Measurements from ENCODE around the gene FZR1. TPM values are rescaled to one million over a fixed set of nuclear protein-coding genes. Genes with fewer than 3 reads are reported as not detected.

FZR1 gene
- polyA plus RNA-seq, 1 experiment, result 21.2 TPM

GRCh38 chr19:3494559-3494958, 11.6 kb upstream of the FZR1 start:
- no peak for DNase-seq (ENCODE audit: low read depth, low spot score)
- ChIA-PET CTCF (interaction anchor here (1.2 to 2.2 kb wide), 2 partner anchors 10 to 190 kb away, joined by 4 to 11 read pairs; no protein-coding TSS in a partner anchor), POLR2A (interaction anchor here (0.6 to 0.8 kb wide), 4 partner anchors 24 to 939 kb away, joined by 5 to 13 read pairs (median 6); no protein-coding TSS in a partner anchor)
- Histone ChIP-seq H3K27ac (ENCODE audit: low read depth, low read length) (no peak overlapping the region), H3K9me3 (ENCODE audit: control insufficient read depth, insufficient read depth, low read length) (no peaks in the 10 kb centered on the region; the same call in 1 of the 2 replicates), H3K27me3 (ENCODE audit: control insufficient read depth, insufficient read depth, low read length) (no peaks in the 10 kb centered on the region), H3K4me3 (ENCODE audit: low read depth, low read length) (no peak overlapping the region)
- TF ChIP-seq CTCF (IDR thresholded peaks at IDR 0.05; ENCODE audit: low read depth, low read length), result no peak

- H3K9me3 ChIP-seq (ENCODE audit: control insufficient read depth, insufficient read depth, low read length), result no peaks in the 10 kb centered on the region; the same call in 1 of the 2 replicates
- H3K27me3 ChIP-seq (ENCODE audit: control insufficient read depth, insufficient read depth, low read length), result no peaks in the 10 kb centered on the region
- no peak for DNase-seq (ENCODE audit: low read depth, low spot score)
- CTCF ChIA-PET, result no interaction called here
- no peak for TF ChIP-seq CTCF (IDR thresholded peaks at IDR 0.05; ENCODE audit: low read depth, low read length)
- no peak overlapping the region for H3K27ac ChIP-seq (ENCODE audit: low read depth, low read length)
- H3K4me3 ChIP-seq (ENCODE audit: low read depth, low read length), result no peak overlapping the region
- POLR2A ChIA-PET, result no interaction called here
Measured at GRCh38 chr19:3496392-3497273, 9.5 kb upstream of the FZR1 start.

- Histone ChIP-seq H3K27ac (ENCODE audit: low read depth, low read length) (no peak overlapping the region), H3K27me3 (ENCODE audit: control insufficient read depth, insufficient read depth, low read length) (no peaks in the 10 kb centered on the region), H3K4me3 (ENCODE audit: low read depth, low read length) (no peak overlapping the region), H3K9me3 (ENCODE audit: control insufficient read depth, insufficient read depth, low read length) (no peaks in the 10 kb centered on the region; the same call in 1 of the 2 replicates)
- no peak for TF ChIP-seq CTCF (IDR thresholded peaks at IDR 0.05; ENCODE audit: low read depth, low read length)
- ChIA-PET CTCF (interaction anchor here (0.5 to 1.8 kb wide), 2 partner anchors 56 to 193 kb away, joined by 3 to 6 read pairs; no protein-coding TSS in a partner anchor), POLR2A (no interaction called here)
- DNase-seq (ENCODE audit: low read depth, low spot score), result no peak
Measured at GRCh38 chr19:3497757-3498520, 8.2 kb upstream of the FZR1 start.

- TF ChIP-seq CTCF (IDR thresholded peaks at IDR 0.05; ENCODE audit: low read depth, low read length), result no peak
- ChIA-PET POLR2A (no interaction called here), CTCF (interaction anchor here (0.6 to 1.8 kb wide), 5 partner anchors 15 to 372 kb away, joined by 3 to 6 read pairs (median 5); no protein-coding TSS in a partner anchor)
- peak overlapping the region; percentile 95 for H3K4me3 ChIP-seq (ENCODE audit: low read depth, low read length)
- no peaks in the 10 kb centered on the region; the same call in 1 of the 2 replicates for H3K9me3 ChIP-seq (ENCODE audit: control insufficient read depth, insufficient read depth, low read length)
- no peaks in the 10 kb centered on the region for H3K27me3 ChIP-seq (ENCODE audit: control insufficient read depth, insufficient read depth, low read length)
- peak overlapping the region; percentile 97 for H3K27ac ChIP-seq (ENCODE audit: low read depth, low read length)
- no peak for DNase-seq (ENCODE audit: low read depth, low spot score)
Measured at GRCh38 chr19:3499738-3500428, 6.2 kb upstream of the FZR1 start.

All from AG04450 (cell line).